ENCODE data around the gene CCL17.

Gene CCL17

GRCh38 chr16:57427307-57427706 lies 22.7 kb downstream of the CCL17 start:
- no peak overlapping the region for H2AK5ac ChIP-seq (ENCODE audit: low read length, severe bottlenecking)
- H3K14ac ChIP-seq (ENCODE audit: low read length in 2 of 2) = no peak overlapping the region
- no peaks in the 10 kb centered on the region for H3K9me3 ChIP-seq (ENCODE audit: control insufficient read depth, low read length)
- H3K23ac ChIP-seq (ENCODE audit: low read length in 2 of 2) = no peak overlapping the region
- no peak overlapping the region for H4K8ac ChIP-seq (ENCODE audit: low read length)
- H2AFZ ChIP-seq (ENCODE audit: low read depth, low read length) = no peak overlapping the region
- no peak overlapping the region for H3K27ac ChIP-seq (ENCODE audit: low read length, poor library complexity, severe bottlenecking)
- H3K79me1 ChIP-seq (replicated peaks; ENCODE audit: low read length, poor library complexity, severe bottlenecking) = peaks cover 2% of the 10 kb centered on the region
- H2BK120ac ChIP-seq (ENCODE audit: low read depth, low read length) = no peak overlapping the region
- no peak for DNase-seq
- H4K91ac ChIP-seq (ENCODE audit: low read length) = no peak overlapping the region
- H3K4me2 ChIP-seq (ENCODE audit: low read length, poor library complexity, severe bottlenecking) = no peak overlapping the region
- H3K27me3 ChIP-seq (ENCODE audit: control insufficient read depth in 1 of 2, insufficient read depth in 1 of 2, low read length in 2 of 2) = no peaks in the 10 kb centered on the region
- H2BK5ac ChIP-seq (ENCODE audit: low read depth, low read length, poor library complexity, severe bottlenecking) = no peak overlapping the region
- H2BK12ac ChIP-seq (ENCODE audit: low read length in 2 of 2) = no peak overlapping the region
- no peak overlapping the region for H3K9ac ChIP-seq (ENCODE audit: low read length)
- peaks cover 47 to 56% of the 10 kb centered on the region in 2 experiments for H3K36me3 ChIP-seq (ENCODE audit: control insufficient read depth in 1 of 2, insufficient read depth in 2 of 2, low read depth in 1 of 2, low read length in 2 of 2)
- no peaks in the 10 kb centered on the region for H3K4me1 ChIP-seq (ENCODE audit: control insufficient read depth, insufficient read depth, low read depth, low read length)
- H2BK15ac ChIP-seq (ENCODE audit: low read depth, poor library complexity, severe bottlenecking) = no peak overlapping the region
- no peak overlapping the region for H3K4me3 ChIP-seq (ENCODE audit: insufficient read depth in 1 of 2, low read depth in 1 of 2, low read length in 2 of 2)
- no peak overlapping the region for H3K4ac ChIP-seq (ENCODE audit: low read depth in 1 of 2, low read length in 2 of 2)
- no peak overlapping the region for H3K18ac ChIP-seq (ENCODE audit: low read depth in 1 of 2, low read length in 2 of 2)
- 97% methylated on average over 8 of the region's 8 CpGs for WGBS

GRCh38 chr16:57427824-57428223 lies 23.3 kb downstream of the CCL17 start:
- H3K9me3 ChIP-seq (ENCODE audit: control insufficient read depth, low read length) = no peaks in the 10 kb centered on the region
- no peak overlapping the region for H3K14ac ChIP-seq (ENCODE audit: low read length in 2 of 2)
- no peak overlapping the region for H2AK5ac ChIP-seq (ENCODE audit: low read length, severe bottlenecking)
- no peaks in the 10 kb centered on the region for H3K4me1 ChIP-seq (ENCODE audit: control insufficient read depth, insufficient read depth, low read depth, low read length)
- H3K79me1 ChIP-seq (replicated peaks; ENCODE audit: low read length, poor library complexity, severe bottlenecking) = peaks cover 2% of the 10 kb centered on the region
- H3K4me2 ChIP-seq (ENCODE audit: low read length, poor library complexity, severe bottlenecking) = no peak overlapping the region
- DNase-seq = peak; percentile 16
- H3K4me3 ChIP-seq (ENCODE audit: insufficient read depth in 1 of 2, low read depth in 1 of 2, low read length in 2 of 2) = no peak overlapping the region
- no peak overlapping the region for H3K27ac ChIP-seq (ENCODE audit: low read length, poor library complexity, severe bottlenecking)
- no peak overlapping the region for H3K4ac ChIP-seq (ENCODE audit: low read depth in 1 of 2, low read length in 2 of 2)
- H2BK120ac ChIP-seq (ENCODE audit: low read depth, low read length) = no peak overlapping the region
- no peak overlapping the region for H2BK15ac ChIP-seq (ENCODE audit: low read depth, poor library complexity, severe bottlenecking)
- H2BK5ac ChIP-seq (ENCODE audit: low read depth, low read length, poor library complexity, severe bottlenecking) = no peak overlapping the region
- H4K91ac ChIP-seq (ENCODE audit: low read length) = no peak overlapping the region
- H3K23ac ChIP-seq (ENCODE audit: low read length in 2 of 2) = no peak overlapping the region
- H3K36me3 ChIP-seq (ENCODE audit: control insufficient read depth in 1 of 2, insufficient read depth in 2 of 2, low read depth in 1 of 2, low read length in 2 of 2) = peaks cover 51 to 61% of the 10 kb centered on the region in 2 experiments
- no peak overlapping the region for H3K18ac ChIP-seq (ENCODE audit: low read depth in 1 of 2, low read length in 2 of 2)
- H2BK12ac ChIP-seq (ENCODE audit: low read length in 2 of 2) = no peak overlapping the region
- H3K9ac ChIP-seq (ENCODE audit: low read length) = no peak overlapping the region
- H3K27me3 ChIP-seq (ENCODE audit: control insufficient read depth in 1 of 2, insufficient read depth in 1 of 2, low read length in 2 of 2) = no peaks in the 10 kb centered on the region
- H2AFZ ChIP-seq (ENCODE audit: low read depth, low read length) = no peak overlapping the region
- no peak overlapping the region for H4K8ac ChIP-seq (ENCODE audit: low read length)

- Histone ChIP-seq H3K27me3 (ENCODE audit: control insufficient read depth in 1 of 2, insufficient read depth in 1 of 2, low read length in 2 of 2) (no peaks in the 10 kb centered on the region), H4K91ac (ENCODE audit: low read length) (no peak overlapping the region), H2BK12ac (ENCODE audit: low read length in 2 of 2) (no peak overlapping the region), H3K18ac (ENCODE audit: low read depth in 1 of 2, low read length in 2 of 2) (no peak overlapping the region), H2BK5ac (ENCODE audit: low read depth, low read length, poor library complexity, severe bottlenecking) (no peak overlapping the region), H2BK15ac (ENCODE audit: low read depth, poor library complexity, severe bottlenecking) (no peak overlapping the region), H3K14ac (ENCODE audit: low read length in 2 of 2) (no peak overlapping the region), H3K23ac (ENCODE audit: low read length in 2 of 2) (no peak overlapping the region), H3K4ac (ENCODE audit: low read depth in 1 of 2, low read length in 2 of 2) (no peak overlapping the region), H2BK120ac (ENCODE audit: low read depth, low read length) (no peak overlapping the region), H3K36me3 (ENCODE audit: control insufficient read depth in 1 of 2, insufficient read depth in 2 of 2, low read depth in 1 of 2, low read length in 2 of 2) (peaks cover 70 to 92% of the 10 kb centered on the region in 2 experiments), H4K8ac (ENCODE audit: low read length) (no peak overlapping the region), H3K4me3 (ENCODE audit: insufficient read depth in 1 of 2, low read depth in 1 of 2, low read length in 2 of 2) (no peak overlapping the region), H2AK5ac (ENCODE audit: low read length, severe bottlenecking) (no peak overlapping the region), H3K79me1 (replicated peaks; ENCODE audit: low read length, poor library complexity, severe bottlenecking) (peaks cover 11% of the 10 kb centered on the region), H3K4me1 (ENCODE audit: control insufficient read depth, insufficient read depth, low read depth, low read length) (no peaks in the 10 kb centered on the region), H3K9me3 (ENCODE audit: control insufficient read depth, low read length) (no peaks in the 10 kb centered on the region), H2AFZ (ENCODE audit: low read depth, low read length) (no peak overlapping the region), H3K27ac (ENCODE audit: low read length, poor library complexity, severe bottlenecking) (no peak overlapping the region), H3K4me2 (ENCODE audit: low read length, poor library complexity, severe bottlenecking) (no peak overlapping the region), H3K9ac (ENCODE audit: low read length) (no peak overlapping the region)
- no peak for DNase-seq
- 96% methylated on average over 5 of the region's 5 CpGs for WGBS
Measured at GRCh38 chr16:57430955-57431354, 26.4 kb downstream of the CCL17 start.

- H3K18ac ChIP-seq (ENCODE audit: low read depth in 1 of 2, low read length in 2 of 2) = no peak overlapping the region
- no peak overlapping the region for H3K4me3 ChIP-seq (ENCODE audit: insufficient read depth in 1 of 2, low read depth in 1 of 2, low read length in 2 of 2)
- H4K91ac ChIP-seq (ENCODE audit: low read length) = no peak overlapping the region
- H3K14ac ChIP-seq (ENCODE audit: low read length in 2 of 2) = no peak overlapping the region
- H3K9ac ChIP-seq (ENCODE audit: low read length) = no peak overlapping the region
- peaks cover 61 to 92% of the 10 kb centered on the region in 2 experiments for H3K36me3 ChIP-seq (ENCODE audit: control insufficient read depth in 1 of 2, insufficient read depth in 2 of 2, low read depth in 1 of 2, low read length in 2 of 2)
- no peak overlapping the region for H3K4me2 ChIP-seq (ENCODE audit: low read length, poor library complexity, severe bottlenecking)
- no peak overlapping the region for H2BK15ac ChIP-seq (ENCODE audit: low read depth, poor library complexity, severe bottlenecking)
- DNase-seq = no peak
- no peaks in the 10 kb centered on the region for H3K9me3 ChIP-seq (ENCODE audit: control insufficient read depth, low read length)
- no peak overlapping the region for H3K27ac ChIP-seq (ENCODE audit: low read length, poor library complexity, severe bottlenecking)
- no peaks in the 10 kb centered on the region for H3K4me1 ChIP-seq (ENCODE audit: control insufficient read depth, insufficient read depth, low read depth, low read length)
- no peak overlapping the region for H2BK120ac ChIP-seq (ENCODE audit: low read depth, low read length)
- WGBS = 93% methylated on average over 2 of the region's 2 CpGs
- H2BK12ac ChIP-seq (ENCODE audit: low read length in 2 of 2) = no peak overlapping the region
- no peak overlapping the region for H2BK5ac ChIP-seq (ENCODE audit: low read depth, low read length, poor library complexity, severe bottlenecking)
- no peak overlapping the region for H4K8ac ChIP-seq (ENCODE audit: low read length)
- H3K4ac ChIP-seq (ENCODE audit: low read depth in 1 of 2, low read length in 2 of 2) = no peak overlapping the region
- no peak overlapping the region for H2AFZ ChIP-seq (ENCODE audit: low read depth, low read length)
- H3K79me1 ChIP-seq (replicated peaks; ENCODE audit: low read length, poor library complexity, severe bottlenecking) = peaks cover 13% of the 10 kb centered on the region
- H3K23ac ChIP-seq (ENCODE audit: low read length in 2 of 2) = no peak overlapping the region
- H2AK5ac ChIP-seq (ENCODE audit: low read length, severe bottlenecking) = no peak overlapping the region
- H3K27me3 ChIP-seq (ENCODE audit: control insufficient read depth in 1 of 2, insufficient read depth in 1 of 2, low read length in 2 of 2) = no peaks in the 10 kb centered on the region
Measured at GRCh38 chr16:57432505-57432904, 27.9 kb downstream of the CCL17 start.
